ENCODE results near the gene GLUD1. TPM values are rescaled to one million over a fixed set of nuclear protein-coding genes. Genes with fewer than 3 reads are reported as not detected.
"Not testable (repeated sequence)": the region's sequence is repeated elsewhere in the genome, so short reads cannot be mapped to it uniquely, and the experiment has no call there.

The GLUD1 gene
- total RNA-seq, 2 donors from 2014 or later, result 107 TPM

GRCh38 chr10:87053577-87054181, 41.0 kb downstream of the GLUD1 start:
- H3K9me3 ChIP-seq (ENCODE audit: control insufficient read depth, low read length, poor library complexity, severe bottlenecking), result no peaks in the 10 kb centered on the region
- no peaks in the 10 kb centered on the region for H3K27me3 Mint-ChIP-seq
- DNase-seq, result no peak
- no peaks in the 10 kb centered on the region for H3K36me3 Mint-ChIP-seq (ENCODE audit: low read depth)
- ATAC-seq, result no peak
- H3K4me3 Mint-ChIP-seq, result no peak overlapping the region
- no peak overlapping the region for H3K27ac Mint-ChIP-seq
- no peaks in the 10 kb centered on the region for H3K4me1 Mint-ChIP-seq

- no peak for ATAC-seq
- no peaks in the 10 kb centered on the region for H3K36me3 Mint-ChIP-seq (ENCODE audit: low read depth)
- no peaks in the 10 kb centered on the region for H3K27me3 Mint-ChIP-seq
- H3K27ac Mint-ChIP-seq, result no peak overlapping the region
- no peak overlapping the region for H3K4me3 Mint-ChIP-seq
- no peak for DNase-seq
- no peaks in the 10 kb centered on the region for H3K9me3 ChIP-seq (ENCODE audit: control insufficient read depth, low read length, poor library complexity, severe bottlenecking)
- H3K4me1 Mint-ChIP-seq, result no peaks in the 10 kb centered on the region
Observed at GRCh38 chr10:87053111-87053510, 41.5 kb downstream of the GLUD1 start.

- no peaks in the 10 kb centered on the region for H3K9me3 ChIP-seq (ENCODE audit: control insufficient read depth, low read length, poor library complexity, severe bottlenecking)
- H3K4me1 Mint-ChIP-seq, result peaks cover 2% of the 10 kb centered on the region
- peak overlapping the region; percentile 37 for H3K27ac Mint-ChIP-seq
- H3K27me3 Mint-ChIP-seq, result no peaks in the 10 kb centered on the region
- DNase-seq, result no peak
- ATAC-seq, result no peak
- H3K36me3 Mint-ChIP-seq (ENCODE audit: low read depth), result peaks cover 8% of the 10 kb centered on the region
- H3K4me3 Mint-ChIP-seq, result peak overlapping the region; percentile 52
Observed at GRCh38 chr10:87045434-87045938, 49.2 kb downstream of the GLUD1 start.

- H3K9me3 ChIP-seq (ENCODE audit: control insufficient read depth, low read length, poor library complexity, severe bottlenecking); H3K4me1 Mint-ChIP-seq; H3K36me3 Mint-ChIP-seq (ENCODE audit: low read depth); DNase-seq; H3K4me3 Mint-ChIP-seq; H3K27me3 Mint-ChIP-seq; ATAC-seq: not testable (repeated sequence)
- H3K27ac Mint-ChIP-seq, result peak overlapping the region; percentile 37
Observed at GRCh38 chr10:87043579-87043978, 51.1 kb downstream of the GLUD1 start.

- Mint-ChIP-seq H3K4me1 (no peaks in the 10 kb centered on the region), H3K36me3 (ENCODE audit: low read depth) (peaks cover 4% of the 10 kb centered on the region), H3K27ac (no peak overlapping the region), H3K4me3 (no peak overlapping the region), H3K27me3 (no peaks in the 10 kb centered on the region)
- ATAC-seq, result no peak
- DNase-seq, result no peak
- no peaks in the 10 kb centered on the region for H3K9me3 ChIP-seq (ENCODE audit: control insufficient read depth, low read length, poor library complexity, severe bottlenecking)
Observed at GRCh38 chr10:87038786-87039185, 55.9 kb downstream of the GLUD1 start.

- no peaks in the 10 kb centered on the region for H3K9me3 ChIP-seq (ENCODE audit: control insufficient read depth, low read length, poor library complexity, severe bottlenecking)
- no peaks in the 10 kb centered on the region for H3K4me1 Mint-ChIP-seq
- H3K36me3 Mint-ChIP-seq (ENCODE audit: low read depth), result peaks cover 4% of the 10 kb centered on the region
- H3K27ac Mint-ChIP-seq, result no peak overlapping the region
- no peak overlapping the region for H3K4me3 Mint-ChIP-seq
- ATAC-seq (peak; percentile 28), DNase-seq (no peak)
- H3K27me3 Mint-ChIP-seq, result no peaks in the 10 kb centered on the region
Observed at GRCh38 chr10:87038286-87038717, 56.3 kb downstream of the GLUD1 start.

GRCh38 chr10:87036623-87037022, 58.0 kb downstream of the GLUD1 start:
- H3K27me3 Mint-ChIP-seq, result no peaks in the 10 kb centered on the region
- ATAC-seq (no peak), DNase-seq (no peak)
- H3K9me3 ChIP-seq (ENCODE audit: control insufficient read depth, low read length, poor library complexity, severe bottlenecking), result no peaks in the 10 kb centered on the region
- H3K36me3 Mint-ChIP-seq (ENCODE audit: low read depth), result no peaks in the 10 kb centered on the region
- no peaks in the 10 kb centered on the region for H3K4me1 Mint-ChIP-seq
- no peak overlapping the region for H3K4me3 Mint-ChIP-seq
- H3K27ac Mint-ChIP-seq, result no peak overlapping the region

- no peak overlapping the region for H3K4me3 Mint-ChIP-seq
- no peaks in the 10 kb centered on the region for H3K9me3 ChIP-seq (ENCODE audit: control insufficient read depth, low read length, poor library complexity, severe bottlenecking)
- ATAC-seq (no peak), DNase-seq (no peak)
- H3K27ac Mint-ChIP-seq, result no peak overlapping the region
- H3K36me3 Mint-ChIP-seq (ENCODE audit: low read depth), result no peaks in the 10 kb centered on the region
- no peaks in the 10 kb centered on the region for H3K4me1 Mint-ChIP-seq
- no peaks in the 10 kb centered on the region for H3K27me3 Mint-ChIP-seq
Observed at GRCh38 chr10:87030912-87031635, 63.6 kb downstream of the GLUD1 start.

- not testable (repeated sequence) for H3K9me3 ChIP-seq (ENCODE audit: control insufficient read depth, low read length, poor library complexity, severe bottlenecking); H3K4me3 Mint-ChIP-seq; H3K27ac Mint-ChIP-seq; H3K4me1 Mint-ChIP-seq; DNase-seq; H3K27me3 Mint-ChIP-seq; H3K36me3 Mint-ChIP-seq (ENCODE audit: low read depth); ATAC-seq
Observed at GRCh38 chr10:87030419-87030818, 64.2 kb downstream of the GLUD1 start.

- H3K9me3 ChIP-seq (ENCODE audit: control insufficient read depth, low read length, poor library complexity, severe bottlenecking); DNase-seq; H3K4me3 Mint-ChIP-seq; H3K27ac Mint-ChIP-seq; H3K36me3 Mint-ChIP-seq (ENCODE audit: low read depth); H3K27me3 Mint-ChIP-seq; ATAC-seq; H3K4me1 Mint-ChIP-seq: not testable (repeated sequence)
Observed at GRCh38 chr10:87026747-87027508, 67.7 kb downstream of the GLUD1 start.

- DNase-seq, result not testable (repeated sequence)
Observed at GRCh38 chr10:87025285-87025958, 69.2 kb downstream of the GLUD1 start.

GRCh38 chr10:87020056-87020455, 74.6 kb downstream of the GLUD1 start, which contains the start of gene FAM25A:
TSS of gene FAM25A (plus strand) at chr10:87020294. CDS start at chr10:87020325, 31 bp downstream.
- DNase-seq; H3K36me3 Mint-ChIP-seq (ENCODE audit: low read depth); ATAC-seq; H3K4me1 Mint-ChIP-seq; H3K27me3 Mint-ChIP-seq; H3K9me3 ChIP-seq (ENCODE audit: control insufficient read depth, low read length, poor library complexity, severe bottlenecking); H3K4me3 Mint-ChIP-seq; H3K27ac Mint-ChIP-seq: not testable (repeated sequence)

More at GRCh38 chr10:87025285-87025958, 69.2 kb downstream of the GLUD1 start:
- H3K36me3 Mint-ChIP-seq (ENCODE audit: low read depth); H3K27ac Mint-ChIP-seq; H3K4me1 Mint-ChIP-seq; ATAC-seq; H3K27me3 Mint-ChIP-seq; H3K4me3 Mint-ChIP-seq; H3K9me3 ChIP-seq (ENCODE audit: control insufficient read depth, low read length, poor library complexity, severe bottlenecking): not testable (repeated sequence)

GRCh38 chr10:87019504-87019903, 75.1 kb downstream of the GLUD1 start:
- not testable (repeated sequence) for ATAC-seq; H3K4me3 Mint-ChIP-seq; H3K27ac Mint-ChIP-seq; H3K27me3 Mint-ChIP-seq; H3K4me1 Mint-ChIP-seq; H3K36me3 Mint-ChIP-seq (ENCODE audit: low read depth); DNase-seq; H3K9me3 ChIP-seq (ENCODE audit: control insufficient read depth, low read length, poor library complexity, severe bottlenecking)
